GM19328 (cell line): ENCODE results near the gene GCHFR.

ENCODE experiments used
- ATAC-seq: cut with Tn5 transposase; IDR thresholded peaks from one replicate; pipeline ENCODE4 v1.9.1; 2021; ENCODE audit warnings: mild to moderate bottlenecking, moderate library complexity; ENCODE audit not compliant: unreplicated experiment

GCHFR gene

DNA sequence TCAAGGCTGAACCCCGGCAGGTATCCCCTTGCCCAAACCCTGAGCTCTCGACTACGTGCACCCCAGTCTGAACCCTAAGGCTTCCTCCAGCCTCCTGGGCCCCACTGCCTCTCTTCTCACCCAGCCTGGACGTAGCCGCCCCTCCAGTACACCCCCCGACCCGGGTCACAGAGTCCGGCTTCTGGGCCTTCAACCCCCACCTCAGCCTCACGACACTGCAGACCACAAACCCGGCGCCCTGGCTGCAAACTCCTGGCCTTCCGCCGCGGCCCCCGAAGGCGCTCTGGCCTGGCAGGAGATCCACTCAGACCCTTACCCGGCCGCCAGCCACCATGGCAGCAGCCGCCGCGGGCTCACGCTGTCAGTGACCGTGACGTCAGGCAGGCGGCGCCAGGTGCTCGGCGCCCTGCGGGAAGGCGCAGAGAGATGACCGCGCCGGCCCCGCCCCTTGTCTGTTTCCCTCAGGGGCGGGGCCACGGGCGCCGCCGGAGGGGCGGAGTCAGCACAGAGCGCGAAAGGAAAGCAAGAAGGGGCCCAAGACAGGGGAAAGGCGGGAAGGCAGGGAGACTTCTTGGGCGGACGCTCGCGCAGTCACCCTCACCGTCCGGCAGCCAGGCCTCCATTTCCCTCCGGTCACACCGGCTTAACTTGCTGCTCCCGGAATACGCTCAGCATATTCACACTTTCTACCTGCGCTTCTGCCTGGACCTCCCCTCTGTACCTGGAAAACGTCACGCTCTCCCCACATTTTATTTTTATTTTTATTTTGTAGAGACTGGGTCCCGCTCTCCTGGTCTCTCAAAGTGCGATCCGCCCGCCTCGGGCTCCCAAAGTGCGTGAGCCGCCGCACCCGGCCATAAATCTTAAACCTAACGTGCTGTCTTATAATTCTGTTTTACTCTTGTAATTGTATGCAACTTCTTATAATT is 8.7 kb upstream of the GCHFR start, which contains the start of gene RMDN3:
Gene RMDN3, minus strand, starts transcription at position 372 of the 929 bp plus-strand sequence. CDS start 471 bp downstream, outside the sequence.
- ATAC-seq, result peak; percentile 72

- no peak for ATAC-seq
Observed at GRCh38 chr15:40755812-40756208, 8.1 kb upstream of the GCHFR start.

- ATAC-seq, result no peak
Observed at GRCh38 chr15:40756938-40757337, 6.9 kb upstream of the GCHFR start.

GRCh38 chr15:40759961-40760360 is 3.9 kb upstream of the GCHFR start:
- ATAC-seq, result no peak

DNA sequence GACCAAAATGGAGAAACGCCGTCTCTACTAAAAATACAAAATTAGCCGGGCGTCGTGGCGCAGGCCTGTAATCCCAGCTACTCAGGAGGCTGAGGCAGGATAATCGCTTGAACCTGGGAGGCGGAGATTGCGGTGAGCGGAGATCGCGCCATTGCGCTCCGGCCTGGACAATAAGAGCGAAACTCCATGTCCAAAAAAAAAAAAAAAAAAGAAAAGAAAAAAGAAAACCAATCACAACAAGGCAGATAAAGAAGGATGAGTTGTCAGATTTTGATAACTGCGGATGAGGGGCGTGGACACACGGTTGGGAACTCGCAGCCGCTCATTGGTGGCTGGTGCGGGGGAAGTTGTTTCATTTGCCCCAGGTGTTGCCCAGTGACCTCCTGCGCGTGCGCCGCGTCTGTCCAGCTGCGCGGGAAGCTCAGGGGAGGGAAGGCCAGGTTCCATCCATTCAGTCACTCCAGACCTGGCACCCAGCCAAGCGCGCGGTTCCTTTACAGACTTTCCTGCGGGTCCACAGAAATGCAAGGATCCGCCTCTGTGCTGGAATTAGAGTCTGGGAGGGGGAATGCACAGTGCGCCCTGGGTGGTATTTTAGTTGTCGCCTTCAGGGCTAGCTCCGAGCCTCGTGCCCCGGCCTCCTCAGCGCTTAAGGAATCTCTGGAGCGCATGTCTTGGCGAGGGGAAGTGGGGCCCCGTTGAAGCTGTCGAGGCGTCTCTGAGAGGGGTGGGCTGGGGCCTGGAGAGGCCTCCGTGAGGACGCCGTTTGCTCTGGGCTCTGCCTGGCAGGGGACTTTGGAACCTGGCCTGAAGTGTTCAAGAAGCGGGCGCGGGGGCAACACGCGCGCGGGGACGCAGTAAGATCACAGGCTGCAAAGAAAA is 708 bp upstream of the GCHFR start:
- no peak for ATAC-seq

DNA sequence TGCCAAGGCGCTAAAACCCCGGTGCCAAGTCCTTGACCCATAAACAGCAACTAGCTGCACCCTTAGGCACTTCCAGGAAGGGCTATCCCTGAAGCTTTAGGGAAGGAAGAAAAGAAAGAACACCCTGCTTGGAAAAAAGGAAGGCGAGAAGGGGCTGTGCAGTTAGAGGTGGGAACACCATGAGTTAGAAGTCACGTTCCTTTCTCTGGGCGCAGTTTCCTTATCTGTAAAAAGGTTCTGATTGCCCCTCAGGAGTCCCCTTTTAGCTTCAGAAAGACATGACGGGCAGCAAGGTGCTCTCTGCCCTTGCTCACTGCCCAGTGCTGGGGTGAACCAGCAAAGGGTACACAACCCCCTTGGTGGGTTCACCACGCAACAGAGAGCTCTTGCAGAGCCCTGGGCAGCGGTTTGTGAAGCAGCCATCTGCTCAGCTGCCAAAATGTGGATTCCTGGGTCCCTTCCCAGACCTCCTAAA is 798 bp downstream of the GCHFR start:
- ATAC-seq, result no peak

GRCh38 chr15:40766194-40766815 is 2.4 kb downstream of the GCHFR start:
- no peak for ATAC-seq

DNA sequence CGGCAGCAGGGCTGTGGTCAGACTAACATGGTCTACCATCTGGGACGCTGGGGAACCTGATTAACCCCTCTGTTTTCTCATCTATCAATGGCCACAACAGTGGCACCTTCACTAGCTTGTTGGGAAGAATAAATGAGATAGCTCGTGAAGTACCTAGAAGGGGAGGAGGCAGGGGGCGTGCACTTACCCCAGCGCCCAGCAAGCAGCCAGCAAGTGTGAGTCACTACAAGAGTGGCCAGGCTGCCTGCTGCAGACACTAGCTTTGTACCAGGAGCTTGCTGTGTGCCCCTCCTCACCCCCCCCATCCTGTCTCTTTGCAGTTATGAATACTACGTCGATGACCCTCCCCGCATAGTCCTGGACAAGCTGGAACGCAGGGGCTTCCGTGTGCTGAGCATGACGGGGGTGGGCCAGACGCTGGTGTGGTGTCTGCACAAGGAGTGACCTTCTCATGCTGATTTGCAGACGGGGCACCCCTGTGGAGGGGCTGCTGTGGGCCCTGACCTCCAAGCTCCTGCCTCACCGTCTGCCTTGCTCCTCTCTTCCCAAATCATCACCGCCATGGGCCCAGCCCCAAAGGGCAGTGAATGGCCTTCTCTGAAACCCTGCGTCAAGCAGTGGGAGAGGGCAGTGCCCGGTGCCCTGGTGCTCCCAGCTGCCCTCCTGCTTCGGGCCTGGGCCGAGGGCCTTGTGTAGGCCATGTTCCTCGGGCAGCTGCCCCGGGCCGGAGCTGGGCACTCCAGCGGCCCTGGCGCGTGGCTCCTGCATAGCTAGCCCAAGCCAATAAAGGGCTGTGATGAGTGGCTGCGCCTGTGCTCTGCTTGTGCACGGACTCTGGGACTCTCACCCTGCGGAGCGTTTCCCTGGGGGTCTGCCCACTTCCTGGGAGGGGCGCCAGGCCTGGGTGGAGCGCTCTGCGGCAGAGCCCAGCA is 3.3 kb downstream of the GCHFR start:
- ATAC-seq, result no peak

GRCh38 chr15:40767838-40768500 is 4.1 kb downstream of the GCHFR start:
- ATAC-seq, result no peak

- no peak for ATAC-seq
Observed at GRCh38 chr15:40768521-40769273, 4.8 kb downstream of the GCHFR start.

- ATAC-seq, result no peak
Observed at GRCh38 chr15:40769274-40770146, 5.6 kb downstream of the GCHFR start, which contains the start of gene C15orf62. TSS of gene C15orf62 (plus strand) at chr15:40769980. CDS start at chr15:40770496, 516 bp downstream.

DNA sequence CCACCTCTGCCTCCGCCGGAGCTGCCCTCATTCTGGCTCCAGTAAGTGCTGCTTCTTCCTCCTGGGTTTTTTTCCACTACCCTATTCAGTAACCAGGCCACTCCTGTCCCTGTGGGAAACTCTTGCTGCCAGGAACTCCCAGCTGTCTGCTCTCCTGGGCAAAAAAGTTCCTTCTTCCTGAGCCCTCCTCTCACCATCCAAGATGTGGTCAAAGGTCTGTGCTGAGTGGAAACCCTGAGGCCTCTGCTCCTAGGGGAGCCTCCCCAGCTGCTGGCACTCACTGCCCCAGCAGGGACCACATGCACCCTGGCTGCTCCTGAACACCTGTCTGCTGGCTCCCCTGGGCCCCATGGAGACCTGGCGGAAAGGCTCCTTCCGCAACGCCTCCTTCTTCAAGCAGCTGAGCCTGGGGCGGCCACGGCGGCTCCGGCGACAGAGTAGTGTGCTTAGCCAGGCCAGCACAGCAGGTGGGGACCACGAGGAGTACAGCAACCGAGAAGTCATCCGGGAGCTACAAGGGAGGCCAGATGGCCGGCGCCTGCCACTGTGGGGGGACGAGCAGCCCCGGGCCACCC is 6.4 kb downstream of the GCHFR start:
- no peak for ATAC-seq

- ATAC-seq, result no peak
Observed at GRCh38 chr15:40771242-40771641, 7.4 kb downstream of the GCHFR start.

GRCh38 chr15:40772014-40772413 is 8.1 kb downstream of the GCHFR start:
- no peak for ATAC-seq

DNA sequence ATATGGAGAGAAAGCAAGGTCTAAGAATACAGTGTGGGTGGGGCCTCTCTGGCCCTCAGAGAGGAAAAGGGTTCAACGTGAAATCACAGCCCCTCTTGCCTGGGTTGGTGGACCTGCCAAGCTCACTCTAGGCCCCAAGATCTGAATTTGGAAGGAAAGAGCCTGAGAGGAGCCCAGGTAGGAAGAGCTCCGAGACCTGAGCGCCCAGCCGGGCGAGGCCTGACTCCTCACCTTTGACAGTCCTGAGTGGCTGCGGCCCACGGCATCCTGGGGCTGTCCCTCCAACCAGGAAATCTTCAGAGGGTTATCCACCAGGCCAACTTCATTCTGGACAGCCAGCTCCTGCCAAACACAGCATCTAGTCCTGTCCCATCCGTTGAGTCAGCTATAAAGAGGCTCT is 9.6 kb downstream of the GCHFR start:
- no peak for ATAC-seq

GRCh38 chr15:40773902-40774301 is 10.0 kb downstream of the GCHFR start:
- ATAC-seq, result no peak

DNA sequence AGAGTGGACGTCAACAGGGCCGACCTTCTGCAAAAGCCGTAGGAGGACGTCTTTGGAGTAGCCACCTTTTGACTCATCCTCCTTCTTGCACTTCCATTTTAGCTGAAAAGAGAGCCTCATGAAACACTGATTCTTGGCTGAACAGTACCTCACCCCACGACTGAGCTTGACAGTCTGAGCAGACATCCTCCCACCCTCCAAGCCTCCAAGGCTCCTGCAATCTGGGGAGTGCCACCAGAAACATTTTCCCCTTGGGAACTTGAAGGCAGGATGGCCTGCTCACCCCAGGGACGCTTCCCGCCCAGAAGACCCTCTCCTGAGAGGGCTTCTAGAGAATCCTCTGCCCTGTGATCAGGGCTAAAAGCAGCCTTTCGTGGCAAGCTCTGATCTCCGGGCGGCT is 11.1 kb downstream of the GCHFR start:
- no peak for ATAC-seq
